ENCODE data around the gene ATF7IP2. TPM values are rescaled to one million over a fixed set of nuclear protein-coding genes. Genes with fewer than 3 reads are reported as not detected.
"Not testable (repeated sequence)": the region's sequence is repeated elsewhere in the genome, so short reads cannot be mapped to it uniquely, and the experiment has no call there.

Gene ATF7IP2
- total RNA-seq, 1 experiment from 2014 or later: 7.4 TPM

GRCh38 chr16:10362077-10362863 lies 23.6 kb upstream of the ATF7IP2 start:
- H3K9me2 ChIP-seq (ENCODE audit: insufficient read depth): no peaks in the 10 kb centered on the region
- H2AFZ ChIP-seq (ENCODE audit: low read depth, low read length, poor library complexity, severe bottlenecking): no peak overlapping the region
- H3K27me3 ChIP-seq (ENCODE audit: insufficient read depth, low read length): no peaks in the 10 kb centered on the region
- no TSS peak for BruUV-seq (replicated peaks)
- no peaks in the 10 kb centered on the region for H3K79me2 ChIP-seq (ENCODE audit: insufficient read depth, low read length)
- H3K36me3 ChIP-seq (ENCODE audit: control insufficient read depth in 1 of 2, insufficient read depth in 2 of 2, low read length in 2 of 2): no peaks in the 10 kb centered on the region
- no peak for TF ChIP-seq POLR2AphosphoS5 (IDR thresholded peaks at IDR 0.05; ENCODE audit: low read depth, low read length)
- no peak for TF ChIP-seq EGR1 (IDR thresholded peaks at IDR 0.05; ENCODE audit: low read depth)
- TF ChIP-seq JUND (IDR thresholded peaks at IDR 0.05): no peak
- ChIA-PET CTCF (no interaction called here), RAD21 (ENCODE audit: low non-redundant PET in 1 of 2, low total read pairs in 2 of 2, uncharacterized antibody in 2 of 2, unreplicated experiment in 2 of 2) (no interaction called here), POLR2A (no interaction called here)
- ATAC-seq: no peak
- H3K9ac ChIP-seq (ENCODE audit: low read length): no peak overlapping the region
- H3K4me2 ChIP-seq (ENCODE audit: low read length): no peak overlapping the region
- H3K4me3 ChIP-seq (replicated peaks in 1 of 2; ENCODE audit: low read depth in 1 of 2, low read length in 2 of 2): no peak overlapping the region
- H3K27ac ChIP-seq (ENCODE audit: low read depth, low read length): no peak overlapping the region
- intact Hi-C loops (cut with micrococcal nuclease): no loop called here
- H4K20me1 ChIP-seq (ENCODE audit: insufficient read depth): no peaks in the 10 kb centered on the region
- no peaks in the 10 kb centered on the region for H3K9me3 ChIP-seq (ENCODE audit: control insufficient read depth in 1 of 2, insufficient read depth in 1 of 2, low read depth in 1 of 2, low read length in 2 of 2)
- no peaks in the 10 kb centered on the region for H3K4me1 ChIP-seq (ENCODE audit: control insufficient read depth in 1 of 2, insufficient read depth in 2 of 2, low read length in 2 of 2)
- no peak for DNase-seq (ENCODE audit: low read depth, low spot score)

GRCh38 chr16:10362864-10363197 lies 23.0 kb upstream of the ATF7IP2 start:
- DNase-seq (ENCODE audit: low read depth, low spot score); CTCF ChIA-PET; intact Hi-C loops (cut with micrococcal nuclease); ATAC-seq; H4K20me1 ChIP-seq (ENCODE audit: insufficient read depth); H3K4me2 ChIP-seq (ENCODE audit: low read length); H3K36me3 ChIP-seq (ENCODE audit: control insufficient read depth in 1 of 2, insufficient read depth in 2 of 2, low read length in 2 of 2); H3K9ac ChIP-seq (ENCODE audit: low read length); H2AFZ ChIP-seq (ENCODE audit: low read depth, low read length, poor library complexity, severe bottlenecking); H3K27ac ChIP-seq (ENCODE audit: low read depth, low read length); BruUV-seq (replicated peaks); H3K27me3 ChIP-seq (ENCODE audit: insufficient read depth, low read length); H3K79me2 ChIP-seq (ENCODE audit: insufficient read depth, low read length); H3K9me3 ChIP-seq (ENCODE audit: control insufficient read depth in 1 of 2, insufficient read depth in 1 of 2, low read depth in 1 of 2, low read length in 2 of 2); H3K9me2 ChIP-seq (ENCODE audit: insufficient read depth); H3K4me1 ChIP-seq (ENCODE audit: control insufficient read depth in 1 of 2, insufficient read depth in 2 of 2, low read length in 2 of 2); RAD21 ChIA-PET (ENCODE audit: low non-redundant PET in 1 of 2, low total read pairs in 2 of 2, uncharacterized antibody in 2 of 2, unreplicated experiment in 2 of 2); POLR2A ChIA-PET; H3K4me3 ChIP-seq (replicated peaks in 1 of 2; ENCODE audit: low read depth in 1 of 2, low read length in 2 of 2): not testable (repeated sequence)

- POLR2A ChIA-PET; BruUV-seq (replicated peaks); RAD21 ChIA-PET (ENCODE audit: low non-redundant PET in 1 of 2, low total read pairs in 2 of 2, uncharacterized antibody in 2 of 2, unreplicated experiment in 2 of 2); H3K9ac ChIP-seq (ENCODE audit: low read length); H3K36me3 ChIP-seq (ENCODE audit: control insufficient read depth in 1 of 2, insufficient read depth in 2 of 2, low read length in 2 of 2); ATAC-seq; H3K4me3 ChIP-seq (replicated peaks in 1 of 2; ENCODE audit: low read depth in 1 of 2, low read length in 2 of 2); H3K9me2 ChIP-seq (ENCODE audit: insufficient read depth); H3K9me3 ChIP-seq (ENCODE audit: control insufficient read depth in 1 of 2, insufficient read depth in 1 of 2, low read depth in 1 of 2, low read length in 2 of 2); H3K27me3 ChIP-seq (ENCODE audit: insufficient read depth, low read length); H3K4me2 ChIP-seq (ENCODE audit: low read length); H3K4me1 ChIP-seq (ENCODE audit: control insufficient read depth in 1 of 2, insufficient read depth in 2 of 2, low read length in 2 of 2); H3K27ac ChIP-seq (ENCODE audit: low read depth, low read length); H3K79me2 ChIP-seq (ENCODE audit: insufficient read depth, low read length); intact Hi-C loops (cut with micrococcal nuclease); H4K20me1 ChIP-seq (ENCODE audit: insufficient read depth); DNase-seq (ENCODE audit: low read depth, low spot score); CTCF ChIA-PET; H2AFZ ChIP-seq (ENCODE audit: low read depth, low read length, poor library complexity, severe bottlenecking): not testable (repeated sequence)
Observed at GRCh38 chr16:10366619-10367018, 19.2 kb upstream of the ATF7IP2 start.
